ENCODE data around the gene HPSE2. TPM values are rescaled to one million over a fixed set of nuclear protein-coding genes. Genes with fewer than 3 reads are reported as not detected.
"Not testable (repeated sequence)": the region's sequence is repeated elsewhere in the genome, so short reads cannot be mapped to it uniquely, and the experiment has no call there.

The HPSE2 gene
- total RNA-seq, 6 experiments from 2014 or later, result 0.05 to 0.09 TPM; not detected in 4

- H3K36me3 Mint-ChIP-seq (ENCODE audit: low read depth), result no peaks in the 10 kb centered on the region
- no peak for DNase-seq
- H3K9me3 Mint-ChIP-seq, result no peaks in the 10 kb centered on the region
- peaks cover 6% of the 10 kb centered on the region; the same call in 1 of the 2 replicates for H3K4me1 Mint-ChIP-seq (ENCODE audit: low read depth)
- no peak overlapping the region for H3K27ac Mint-ChIP-seq
- H3K4me3 Mint-ChIP-seq, result no peak overlapping the region
- TF ChIP-seq CTCF (IDR thresholded peaks at IDR 0.05), result no peak
- peaks cover 2% of the 10 kb centered on the region for H3K27me3 Mint-ChIP-seq (ENCODE audit: insufficient read depth)
These were observed 92.0 kb downstream of the HPSE2 start for GRCh38 chr10:99143651-99144050.

DNA sequence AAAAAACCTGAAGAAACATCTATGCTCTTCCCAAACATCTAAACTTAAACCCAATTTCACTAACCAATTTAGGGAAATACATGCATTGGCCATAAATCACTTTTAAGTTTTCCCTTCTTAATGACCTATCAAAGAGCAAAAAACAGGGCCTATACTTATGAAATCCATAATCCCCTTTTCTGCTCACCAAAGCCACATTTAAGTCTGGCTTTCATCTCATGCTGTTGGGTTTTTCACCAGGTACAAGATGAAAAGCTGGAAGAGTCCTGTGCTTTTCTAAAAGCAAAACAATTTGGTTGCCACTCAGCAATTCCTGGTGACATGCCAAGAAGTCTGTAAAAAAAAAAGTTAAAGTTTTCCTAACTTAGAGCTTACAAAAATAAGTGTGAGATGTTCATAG is 92.6 kb downstream of the HPSE2 start:
- H3K9me3 Mint-ChIP-seq, result no peaks in the 10 kb centered on the region
- DNase-seq, result no peak

DNA sequence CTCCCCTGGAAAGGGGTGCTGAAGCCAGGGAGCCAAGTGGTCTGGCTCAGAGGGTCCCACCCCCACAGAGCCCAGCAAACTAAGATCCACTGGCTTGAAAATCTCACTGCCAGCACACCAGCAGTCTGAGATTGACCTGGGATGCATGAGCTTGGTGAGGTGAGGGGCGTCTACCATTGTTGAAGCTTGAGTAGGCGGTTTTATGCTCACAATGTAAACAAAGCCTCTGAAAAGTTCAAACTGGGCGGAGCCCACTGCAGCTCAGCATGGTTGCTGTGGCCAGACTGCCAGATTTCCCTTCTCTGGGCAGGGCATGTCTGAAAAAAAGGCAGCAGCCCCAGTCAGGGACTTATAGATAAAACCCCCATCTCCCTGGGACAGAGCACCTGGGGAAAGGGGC is 102.8 kb downstream of the HPSE2 start:
- not testable (repeated sequence) for H3K9me3 Mint-ChIP-seq; H3K36me3 Mint-ChIP-seq (ENCODE audit: low read depth); DNase-seq; H3K27me3 Mint-ChIP-seq (ENCODE audit: insufficient read depth); H3K4me3 Mint-ChIP-seq; H3K27ac Mint-ChIP-seq; H3K4me1 Mint-ChIP-seq (ENCODE audit: low read depth)

More for the DNA sequence above, 92.6 kb downstream of the HPSE2 start:
- no peak for TF ChIP-seq CTCF (IDR thresholded peaks at IDR 0.05)
- Mint-ChIP-seq H3K27me3 (ENCODE audit: insufficient read depth) (peaks cover 2% of the 10 kb centered on the region), H3K36me3 (ENCODE audit: low read depth) (no peaks in the 10 kb centered on the region), H3K4me3 (no peak overlapping the region), H3K4me1 (ENCODE audit: low read depth) (peaks cover 6% of the 10 kb centered on the region; the same call in 1 of the 2 replicates), H3K27ac (no peak overlapping the region)

DNA sequence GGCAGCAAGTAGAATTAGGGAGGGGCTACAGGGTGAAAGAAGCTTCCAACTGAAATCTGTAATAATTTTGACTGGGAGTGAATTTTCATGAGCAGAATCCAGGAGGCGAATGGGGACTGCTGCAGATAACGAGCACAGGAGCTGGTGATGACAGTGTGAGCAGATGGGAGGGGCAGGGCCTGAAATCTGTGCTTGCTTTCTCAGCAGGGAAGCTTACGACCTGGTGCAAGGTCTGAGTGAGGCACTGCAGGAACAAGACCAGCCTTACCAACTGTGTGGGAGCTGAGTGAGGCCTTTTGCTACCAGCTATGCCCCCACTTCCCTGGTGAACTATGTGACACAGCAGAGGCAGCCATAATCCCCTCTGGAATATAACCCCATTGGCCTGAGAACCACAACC is 109.8 kb downstream of the HPSE2 start:
- no peaks in the 10 kb centered on the region for H3K36me3 Mint-ChIP-seq (ENCODE audit: low read depth)
- no peak for TF ChIP-seq CTCF (IDR thresholded peaks at IDR 0.05)
- DNase-seq, result no peak
- peaks cover 2% of the 10 kb centered on the region; the same call in 1 of the 2 replicates for H3K27me3 Mint-ChIP-seq (ENCODE audit: insufficient read depth)
- peaks cover 6% of the 10 kb centered on the region; the same call in 1 of the 2 replicates for H3K9me3 Mint-ChIP-seq
- H3K27ac Mint-ChIP-seq, result no peak overlapping the region
- H3K4me3 Mint-ChIP-seq, result no peak overlapping the region
- no peaks in the 10 kb centered on the region for H3K4me1 Mint-ChIP-seq (ENCODE audit: low read depth)

GRCh38 chr10:99124376-99124775 is 111.3 kb downstream of the HPSE2 start:
- H3K36me3 Mint-ChIP-seq (ENCODE audit: low read depth), result no peaks in the 10 kb centered on the region
- H3K27ac Mint-ChIP-seq, result no peak overlapping the region
- H3K9me3 Mint-ChIP-seq, result peaks cover 6% of the 10 kb centered on the region; the same call in 1 of the 2 replicates
- no peak overlapping the region for H3K4me3 Mint-ChIP-seq
- DNase-seq, result no peak
- H3K4me1 Mint-ChIP-seq (ENCODE audit: low read depth), result no peaks in the 10 kb centered on the region
- H3K27me3 Mint-ChIP-seq (ENCODE audit: insufficient read depth), result peaks cover 2% of the 10 kb centered on the region; the same call in 1 of the 2 replicates
- no peak for TF ChIP-seq CTCF (IDR thresholded peaks at IDR 0.05)

GRCh38 chr10:99123851-99124250 is 111.8 kb downstream of the HPSE2 start:
- Mint-ChIP-seq H3K36me3 (ENCODE audit: low read depth) (no peaks in the 10 kb centered on the region), H3K4me3 (no peak overlapping the region), H3K27me3 (ENCODE audit: insufficient read depth) (peaks cover 3% of the 10 kb centered on the region; the same call in 1 of the 2 replicates), H3K9me3 (peaks cover 6% of the 10 kb centered on the region; the same call in 1 of the 2 replicates), H3K27ac (no peak overlapping the region), H3K4me1 (ENCODE audit: low read depth) (no peaks in the 10 kb centered on the region)
- TF ChIP-seq CTCF (IDR thresholded peaks at IDR 0.05), result no peak
- DNase-seq, result no peak
